Measurements from ENCODE around the gene GATAD2A.

Gene GATAD2A

GRCh38 chr19:19534556-19535265 lies 129.2 kb downstream of the GATAD2A start:
- DNase-seq: no peak

- DNase-seq: no peak
Observed at GRCh38 chr19:19535311-19536191, 130.1 kb downstream of the GATAD2A start.

GRCh38 chr19:19537075-19538048 lies 131.9 kb downstream of the GATAD2A start:
- DNase-seq: no peak

- no peak for DNase-seq
Observed at GRCh38 chr19:19538061-19538784, 132.7 kb downstream of the GATAD2A start, which contains the start of gene CILP2. CILP2 (plus strand) TSS chr19:19538265; CDS start chr19:19538350, 85 bp downstream.

GRCh38 chr19:19538785-19539166 lies 133.3 kb downstream of the GATAD2A start:
- DNase-seq: no peak

- DNase-seq: no peak
Observed at GRCh38 chr19:19539698-19540063, 134.2 kb downstream of the GATAD2A start.

- DNase-seq: peak; percentile 74
Observed at GRCh38 chr19:19540064-19540714, 134.7 kb downstream of the GATAD2A start.

- peak; percentile 43 for DNase-seq
Observed at GRCh38 chr19:19540715-19541515, 135.4 kb downstream of the GATAD2A start.

GRCh38 chr19:19541616-19542015 lies 136.1 kb downstream of the GATAD2A start:
- DNase-seq: no peak

- peak; percentile 44 for DNase-seq
Observed at GRCh38 chr19:19542507-19542906, 137.0 kb downstream of the GATAD2A start.

GRCh38 chr19:19543101-19543500 lies 137.6 kb downstream of the GATAD2A start:
- no peak for DNase-seq

- no peak for DNase-seq
Observed at GRCh38 chr19:19543640-19544039, 138.2 kb downstream of the GATAD2A start.

GRCh38 chr19:19544257-19544953 lies 138.9 kb downstream of the GATAD2A start:
- no peak for DNase-seq

GRCh38 chr19:19544954-19545591 lies 139.6 kb downstream of the GATAD2A start:
- DNase-seq: no peak

GRCh38 chr19:19545707-19546106 lies 140.2 kb downstream of the GATAD2A start:
- DNase-seq: no peak

- DNase-seq: no peak
Observed at GRCh38 chr19:19546751-19547162, 141.3 kb downstream of the GATAD2A start.

- no peak for DNase-seq
Observed at GRCh38 chr19:19547674-19548336, 142.3 kb downstream of the GATAD2A start.

- DNase-seq: no peak
Observed at GRCh38 chr19:19548915-19549759, 143.7 kb downstream of the GATAD2A start.

All from suppressor macrophage treated with lipopolysaccharide for 4 hours (primary cell).